Medulla oblongata (tissue), 1 donor: ENCODE measurements around the gene MBTPS1.

ENCODE experiments used
- DNase-seq: peaks from one replicate; pipeline ENCODE4 v3.0.0-alpha.2; 2015; ENCODE audit errors: extremely low spot score

The MBTPS1 gene

DNA sequence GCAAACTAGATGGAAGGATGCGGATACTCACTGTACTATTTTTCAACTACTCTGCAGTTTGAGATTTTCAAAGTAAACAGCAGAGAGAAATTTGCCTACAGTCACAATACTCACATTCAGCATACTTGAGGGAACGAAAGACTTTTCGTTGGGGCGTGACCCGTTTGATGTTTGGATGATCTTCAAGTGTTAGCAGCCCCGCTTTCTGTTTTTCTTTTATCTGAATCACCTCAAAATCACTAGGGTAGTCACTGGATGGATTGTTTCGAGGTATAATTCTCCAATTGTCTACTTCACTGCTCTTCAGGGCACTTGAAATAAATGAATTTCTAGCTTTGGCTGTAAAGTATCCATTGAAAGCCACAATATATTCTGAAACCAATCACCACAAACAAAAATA is 17.8 kb downstream of the MBTPS1 start:
- DNase-seq: no peak

DNA sequence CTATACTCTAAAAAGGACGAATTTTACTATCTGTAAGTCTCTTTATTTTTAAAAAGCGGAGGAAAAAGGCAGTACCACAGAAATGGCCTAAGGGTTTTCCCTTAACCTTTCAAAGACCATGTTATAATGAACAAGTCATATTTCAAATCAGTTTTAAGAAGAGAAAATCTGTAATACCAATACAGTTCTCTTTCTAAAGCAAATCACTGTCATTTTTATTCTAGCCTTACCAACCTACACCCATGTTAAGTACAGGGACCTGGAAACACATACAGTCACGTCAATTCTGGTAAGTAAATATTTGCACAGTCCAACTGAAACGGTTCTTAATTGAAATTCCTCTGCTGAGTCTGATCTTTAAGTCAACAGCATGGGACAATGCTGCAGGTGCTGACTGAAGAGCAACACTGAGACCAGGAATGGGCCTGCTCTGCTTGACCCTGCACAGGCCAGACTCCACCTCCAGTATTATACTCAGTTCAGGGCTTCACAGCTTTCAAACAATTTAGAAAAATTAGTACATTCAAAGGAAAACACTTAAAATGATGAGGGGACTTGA is 20.2 kb downstream of the MBTPS1 start:
- DNase-seq: no peak

DNA sequence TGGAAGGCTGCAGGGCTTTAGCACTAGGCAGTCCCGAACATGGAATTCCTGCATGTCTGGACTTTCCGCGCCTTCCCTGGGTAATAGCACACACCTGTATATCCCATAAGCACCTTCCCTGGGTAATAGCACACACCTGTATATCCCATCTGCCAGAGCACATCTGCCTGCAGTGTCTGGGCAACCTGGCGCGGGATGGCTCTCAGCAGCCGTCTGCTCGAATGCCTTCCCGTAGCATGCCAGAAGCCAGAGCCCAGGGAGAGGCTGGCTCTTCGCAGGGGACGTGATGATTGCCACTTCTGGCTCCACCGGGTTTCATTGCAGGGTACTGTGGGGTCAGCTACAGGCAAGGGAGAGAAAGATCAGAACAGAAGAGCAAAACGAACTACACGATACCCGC is 21.3 kb downstream of the MBTPS1 start:
- DNase-seq: no peak

DNA sequence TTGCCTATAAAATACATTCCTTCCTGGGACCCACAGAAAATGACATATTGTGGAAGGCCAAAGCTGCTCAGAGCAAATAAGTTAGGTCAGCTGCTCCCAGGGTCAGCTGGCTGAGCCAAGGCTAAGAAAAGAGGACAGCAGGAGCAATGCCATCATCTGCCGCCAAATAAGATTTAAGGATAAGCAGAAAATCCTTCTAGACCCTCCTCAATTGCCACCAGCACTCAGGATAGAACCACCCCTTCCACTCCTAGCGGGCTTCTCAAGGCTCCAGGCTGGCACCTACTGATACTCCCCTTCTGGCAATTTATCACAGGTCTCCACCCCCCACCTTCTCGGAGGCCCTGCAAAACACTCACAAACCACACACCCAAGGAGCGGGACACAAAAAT is 22.9 kb downstream of the MBTPS1 start:
- no peak for DNase-seq

- DNase-seq: no peak
Observed at GRCh38 chr16:84093120-84093878, 23.4 kb downstream of the MBTPS1 start.

- DNase-seq: no peak
Observed at GRCh38 chr16:84091460-84091859, 25.3 kb downstream of the MBTPS1 start.

DNA sequence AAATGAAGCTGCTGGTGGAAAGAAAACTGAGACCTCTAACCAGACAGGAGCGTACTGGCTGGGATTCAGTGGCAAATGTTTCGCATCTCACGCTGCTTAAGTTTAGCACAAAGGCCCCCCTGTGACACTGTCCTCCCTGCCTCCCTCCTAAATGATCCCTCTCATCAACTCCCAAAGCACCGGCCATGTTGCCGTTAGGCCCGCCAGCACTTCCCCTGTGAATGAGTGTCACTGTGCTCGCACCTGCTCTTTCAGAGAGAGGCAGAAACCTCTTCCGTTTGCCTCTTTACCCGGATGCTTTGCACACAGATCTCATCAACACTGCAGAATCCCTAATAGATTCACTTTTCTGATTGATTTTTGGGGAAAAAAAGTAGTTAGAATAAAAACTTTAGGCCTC is 26.5 kb downstream of the MBTPS1 start:
- peak; percentile 39 for DNase-seq

- no peak for DNase-seq
Observed at GRCh38 chr16:84088695-84089395, 27.9 kb downstream of the MBTPS1 start.

DNA sequence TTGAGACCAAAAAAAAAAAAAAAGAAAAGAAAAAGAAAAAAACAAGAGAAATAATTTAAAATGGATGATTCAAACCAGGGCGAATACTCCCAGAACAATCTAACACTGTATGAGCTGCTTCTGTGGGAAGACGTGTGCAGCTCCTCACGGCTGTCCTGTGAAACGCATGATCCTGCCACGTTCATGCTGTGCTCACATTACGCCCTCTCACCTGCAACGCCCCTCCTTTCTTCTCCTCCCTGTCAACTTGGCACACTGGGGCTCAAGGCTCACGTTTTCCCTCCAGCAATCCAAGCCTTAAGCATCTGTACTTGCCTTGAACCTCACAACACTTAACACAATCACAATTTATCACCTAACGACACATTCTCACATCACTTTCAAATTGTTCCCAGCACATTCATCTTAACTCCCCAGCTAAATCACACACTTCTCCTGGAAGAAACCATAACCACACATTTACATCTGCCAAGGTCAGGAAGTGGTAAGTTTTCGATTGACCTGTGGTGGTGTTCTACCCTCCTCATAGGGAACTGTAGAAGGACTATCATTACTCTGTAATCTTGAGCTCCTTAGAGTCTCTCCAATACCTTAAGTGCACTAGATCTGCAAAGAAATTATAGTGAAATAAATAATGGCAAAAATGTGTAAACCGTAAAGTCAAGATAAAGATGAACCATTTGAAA is 29.1 kb downstream of the MBTPS1 start:
- no peak for DNase-seq

DNA sequence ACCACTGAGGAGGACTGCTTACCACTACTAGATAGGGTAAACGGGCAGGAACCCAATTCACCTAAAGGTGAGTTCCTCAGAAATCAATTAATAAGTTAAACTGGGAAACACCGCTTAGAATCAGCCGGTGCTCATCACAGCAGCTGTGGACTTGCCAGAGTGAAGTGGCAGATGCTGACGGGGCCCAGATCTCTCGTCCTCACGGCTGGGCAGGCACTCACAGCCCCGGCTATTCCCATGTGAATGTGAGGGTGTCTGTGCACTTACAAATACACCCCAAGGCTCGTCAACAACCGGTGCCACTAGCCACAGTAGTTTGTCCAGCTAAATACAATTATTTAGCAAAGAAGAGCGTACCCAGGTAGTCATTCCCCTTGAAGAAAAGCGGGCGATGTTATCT is 29.7 kb downstream of the MBTPS1 start:
- DNase-seq: no peak

- DNase-seq: no peak
Observed at GRCh38 chr16:84086341-84086740, 30.4 kb downstream of the MBTPS1 start.

DNA sequence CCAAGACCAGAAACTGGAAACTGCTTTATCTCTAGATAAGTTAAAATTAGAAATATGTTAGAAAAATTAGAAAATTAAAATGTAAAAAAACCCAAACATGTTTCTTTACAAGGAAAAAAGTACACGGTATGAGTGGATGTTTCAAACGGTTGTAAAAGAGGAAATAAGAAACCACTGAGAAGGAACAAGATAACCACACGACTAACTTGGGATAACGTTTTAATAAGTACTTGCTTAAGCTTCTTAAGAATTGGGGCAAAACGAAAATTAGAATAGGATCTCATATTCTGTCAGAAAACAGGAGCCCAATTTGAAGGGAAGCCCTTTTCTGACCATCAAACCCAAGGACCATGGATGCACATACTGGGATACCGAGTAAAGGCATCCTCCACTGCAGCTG is 31.0 kb downstream of the MBTPS1 start:
- DNase-seq: peak; percentile 35

GRCh38 chr16:84085271-84085667 is 31.5 kb downstream of the MBTPS1 start:
- DNase-seq: no peak

GRCh38 chr16:84084570-84085270 is 32.0 kb downstream of the MBTPS1 start:
- DNase-seq: no peak

DNA sequence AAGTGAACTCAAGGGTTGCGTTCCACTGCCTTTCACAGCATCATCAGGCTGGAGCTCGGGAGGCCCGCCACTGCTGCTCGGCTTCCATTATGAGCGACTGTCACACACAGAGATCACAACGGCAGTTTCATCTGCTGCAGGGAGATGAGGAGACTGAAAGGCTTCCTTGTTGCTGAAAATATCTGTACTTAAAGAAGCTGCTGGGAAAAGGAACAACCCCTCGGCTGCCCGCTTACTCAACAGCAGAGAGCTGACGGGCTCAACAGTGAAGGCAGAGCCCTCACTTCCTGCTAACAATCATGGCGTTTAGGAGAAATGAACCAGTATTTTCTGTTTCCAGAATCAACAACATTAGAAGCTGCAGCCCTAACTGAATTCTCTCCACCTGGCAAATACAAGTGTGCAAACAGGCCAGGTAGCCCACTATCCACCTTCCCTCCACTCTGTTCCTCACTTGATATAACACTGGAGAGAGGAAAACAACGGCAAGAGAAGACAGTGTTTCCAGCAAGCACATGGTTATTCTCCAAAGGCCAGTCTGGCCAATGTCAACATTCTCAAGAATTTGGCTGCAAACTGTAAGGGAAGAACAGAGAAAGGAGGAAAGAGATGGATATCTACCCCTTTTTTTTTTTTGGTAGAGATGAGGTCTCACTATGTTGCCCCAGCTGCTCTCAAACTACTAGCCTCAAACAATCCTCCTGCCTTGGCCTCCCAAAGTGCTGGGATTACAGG is 33.7 kb downstream of the MBTPS1 start:
- peak; percentile 47 for DNase-seq

- DNase-seq: no peak
Observed at GRCh38 chr16:84082110-84082509, 34.6 kb downstream of the MBTPS1 start.

- DNase-seq: no peak
Observed at GRCh38 chr16:84081446-84081989, 35.2 kb downstream of the MBTPS1 start.

- DNase-seq: no peak
Observed at GRCh38 chr16:84080813-84081212, 35.9 kb downstream of the MBTPS1 start.

DNA sequence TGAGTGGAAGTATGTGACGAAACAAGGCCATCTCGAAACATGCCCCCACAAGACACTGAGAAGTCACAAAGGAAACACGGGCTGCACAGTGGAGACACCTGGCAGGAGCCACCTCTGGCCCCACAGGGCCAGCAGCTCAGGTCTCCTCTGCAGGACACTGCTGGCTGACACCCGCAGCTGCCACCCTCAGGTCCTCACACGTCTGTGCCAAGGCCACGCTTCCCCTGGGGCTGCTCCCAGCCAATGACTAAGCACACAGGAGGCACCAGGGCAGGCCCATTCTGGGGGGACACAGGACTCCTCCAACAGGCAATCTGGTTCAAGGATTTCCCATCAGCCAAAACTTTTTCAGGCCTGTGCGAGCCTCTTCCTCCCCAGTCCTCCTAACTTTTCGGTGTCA is 36.4 kb downstream of the MBTPS1 start:
- DNase-seq: no peak

DNA sequence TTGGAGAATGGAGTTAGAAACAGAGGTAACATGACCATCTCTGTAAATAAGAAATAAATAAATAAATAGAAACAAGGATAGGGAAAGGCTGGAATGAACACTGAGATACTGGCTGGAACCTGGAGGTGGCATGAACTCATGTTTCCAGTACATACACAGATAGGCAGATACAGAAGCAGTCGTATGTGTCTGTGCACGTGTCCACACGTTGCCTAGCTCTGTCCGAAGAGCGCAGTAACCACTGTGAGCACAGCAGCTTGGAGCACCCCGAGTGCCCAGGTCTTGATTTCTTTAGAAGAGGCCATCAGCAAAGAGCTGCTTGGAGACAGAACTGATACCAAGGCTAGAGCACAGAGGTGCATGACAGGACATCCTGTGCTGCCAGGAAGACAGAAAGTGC is 37.1 kb downstream of the MBTPS1 start:
- no peak for DNase-seq

DNA sequence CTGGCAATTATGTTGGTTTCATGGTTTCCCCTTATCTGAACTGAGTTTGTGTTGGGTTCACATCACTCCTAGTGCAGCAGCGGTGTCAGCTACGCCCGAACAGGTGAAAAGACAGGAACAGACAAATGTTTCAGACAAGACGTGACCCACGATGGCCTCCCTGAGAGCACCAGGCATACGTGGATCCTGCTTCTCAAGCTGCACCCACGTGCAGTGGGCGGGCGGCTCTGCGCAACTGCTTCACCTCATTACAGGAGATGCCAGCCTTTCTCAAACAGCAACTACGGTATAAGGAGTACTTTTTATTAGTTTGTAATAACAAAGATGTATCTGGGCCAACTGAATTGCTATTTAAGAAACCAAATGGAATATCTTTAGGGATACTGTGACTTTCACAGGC is 41.4 kb downstream of the MBTPS1 start:
- DNase-seq: no peak
